Natural killer cell (primary cell): ENCODE measurements around the gene FOXO1. TPM values are rescaled to one million over a fixed set of nuclear protein-coding genes. Genes with fewer than 3 reads are reported as not detected.

Experiments
- ATAC-seq, 3 donors: fragments of 150-1000 bp in 2 of 3; fragments of 200-7000 bp in 1 of 3; cut with Tn5 transposase; 1 replicate in 1 of 3; 2 replicates in 2 of 3; pipeline ENCODE4 v1.10.0; 2021; ENCODE audit warnings: mild to moderate bottlenecking in 2 of 3, moderate library complexity in 2 of 3
- DNase-seq, 2 donors: peaks; one replicate each; pipeline versions ENCODE4 v3.0.0 to v3.0.0-alpha.2; 2013 to 2021; ENCODE audit warnings: mixed read lengths in 1 of 2
- H3K27ac ChIP-seq: one replicate; pipeline ENCODE4 v1.5.1; 2013; ENCODE audit warnings: mild to moderate bottlenecking, low read length
- H3K27me3 ChIP-seq: one replicate; pipeline ENCODE4 v1.6.1; 2013; ENCODE audit warnings: low read length; ENCODE audit not compliant: control insufficient read depth, insufficient read depth
- H3K36me3 ChIP-seq: one replicate; pipeline ENCODE4 v1.6.1; 2013; ENCODE audit warnings: low read length; ENCODE audit not compliant: control insufficient read depth, insufficient read depth
- H3K4me1 ChIP-seq: one replicate; pipeline ENCODE4 v1.6.1; 2013; ENCODE audit warnings: low read length; ENCODE audit not compliant: control insufficient read depth, insufficient read depth
- H3K4me3 ChIP-seq: one replicate; pipeline ENCODE4 v1.5.1; 2013; ENCODE audit warnings: low read length
- H3K9me3 ChIP-seq: one replicate; pipeline ENCODE4 v1.6.1; 2013; ENCODE audit warnings: low read length; ENCODE audit not compliant: control insufficient read depth, insufficient read depth
- H3K27ac Mint-ChIP-seq, 2 donors: one replicate each; pipeline ENCODE4 v1.8.0; 2022; ENCODE audit warnings: mild to moderate bottlenecking in 2 of 2, mixed read lengths in 2 of 2, moderate library complexity in 1 of 2
- H3K27me3 Mint-ChIP-seq, 2 donors: one replicate each; pipeline ENCODE4 v1.8.0; 2022; ENCODE audit warnings: low read depth in 2 of 2, mixed read lengths in 2 of 2
- H3K36me3 Mint-ChIP-seq: one replicate; pipeline ENCODE4 v1.8.0; 2022; ENCODE audit warnings: mixed read lengths
- H3K4me1 Mint-ChIP-seq, 2 donors: one replicate each; pipeline ENCODE4 v1.8.0; 2022; ENCODE audit warnings: mixed read lengths in 2 of 2
- H3K4me3 Mint-ChIP-seq: one replicate; pipeline ENCODE4 v1.8.0; 2022; ENCODE audit warnings: mild to moderate bottlenecking, moderate library complexity, mixed read lengths
- H3K9me3 Mint-ChIP-seq, 2 donors: one replicate each; pipeline ENCODE4 v1.8.0; 2022; ENCODE audit warnings: mixed read lengths in 2 of 2
- CTCF ChIP-seq: fragments of 200-600 bp; IDR thresholded peaks from one replicate; pipeline ENCODE4 v1.8.0; 2022; ENCODE audit warnings: antibody characterized with exemption
- WGBS: methylation state at CpG from one replicate; pipeline ENCODE4 v1.1.7; 2013; ENCODE audit warnings: missing lambda C conversion rate; ENCODE audit not compliant: insufficient coverage; 5-methylcytosine and 5-hydroxymethylcytosine counted together
- intact Hi-C: fragments of 100-400 bp; cut with micrococcal nuclease; formaldehyde crosslinking; loops from one replicate; pipeline ENCODE4 v1.14.2; 2022
- total RNA-seq, 4 donors: library from RNA; stranded (reverse); fragments of 120-200 nt in 1 of 4; gene quantifications; one replicate each; pipeline versions ENCODE4 v1.2.3 to v1.2.4, GENCODE V29; 2013 to 2022

FOXO1 gene
- total RNA-seq, 3 donors from 2014 or later (not counting 1 experiment from before 2014, with no cell fraction given): 23.9 to 29.8 (median 27.6) TPM

- Histone ChIP-seq H3K4me3 (no peak overlapping the region), H3K27ac (no peak overlapping the region), H3K9me3 (no peaks in the 10 kb centered on the region), H3K36me3 (no peaks in the 10 kb centered on the region), H3K27me3 (no peaks in the 10 kb centered on the region), H3K4me1 (no peaks in the 10 kb centered on the region)
- no peaks in the 10 kb centered on the region for H3K36me3 Mint-ChIP-seq
- peaks cover 4 to 28% of the 10 kb centered on the region in 2 donors for H3K27me3 Mint-ChIP-seq
- ATAC-seq (no peak), DNase-seq (no peak)
- no peak overlapping the region for H3K27ac Mint-ChIP-seq
- H3K9me3 Mint-ChIP-seq: no peaks in the 10 kb centered on the region
- no peak for TF ChIP-seq CTCF
- intact Hi-C loops: no loop called here
- no peaks in the 10 kb centered on the region for H3K4me1 Mint-ChIP-seq
- H3K4me3 Mint-ChIP-seq: no peak overlapping the region
- WGBS: 95% methylated on average over 11 of the region's 11 CpGs
These were observed 159.6 kb downstream of the FOXO1 start for GRCh38 chr13:40506592-40507446.

Other genes starting within 250 kb of the FOXO1 start
- 10 to 100 TPM; 13.6 to 19.6 (median 13.8) TPM for gene MRPS31, start 104.5 kb upstream of the FOXO1 start, total RNA-seq
- 1 to 10 TPM; 4.0 to 6.0 (median 5.8) TPM for gene SLC25A15, start 123.0 kb upstream of the FOXO1 start, total RNA-seq